HCT116 (cell line): Measurements from ENCODE around the gene ANKRD60. TPM values are rescaled to one million over a fixed set of nuclear protein-coding genes. Genes with fewer than 3 reads are reported as not detected.

Experiments used
- ATAC-seq: fragments of 200-7000 bp; cut with Tn5 transposase; 2 replicates; pipeline ENCODE4 v1.9.1; 2020; ENCODE audit warnings: mild to moderate bottlenecking, moderate library complexity
- BruUV-seq: library from RNA; stranded (reverse); fragments of 400-500 nt; replicated peaks from 2 replicates; lab custom pipeline; 2021; lab: Mats Ljungman, UMichigan
- CTCF ChIA-PET: fragments of 300-600 bp; sonication (Branson Sonifier 250); formaldehyde crosslinking; loops from one replicate; lab custom pipeline; 2021; ENCODE audit warnings: antibody characterized with exemption; lab: Charles Lee
- POLR2A ChIA-PET: fragments of 300-600, 350-600 bp; sonication (Branson Sonifier 250); formaldehyde crosslinking; loops from one replicate; lab custom pipeline; 2021; ENCODE audit warnings: antibody characterized with exemption; lab: Charles Lee
- RAD21 ChIA-PET, 2 experiments: fragments of 300-600 bp; sonication (Branson Sonifier 250); formaldehyde crosslinking; loops; one replicate each; lab custom pipeline; 2023; ENCODE audit warnings: low total read pairs in 2 of 2; ENCODE audit not compliant: uncharacterized antibody in 2 of 2, unreplicated experiment in 2 of 2, low non-redundant PET in 1 of 2; lab: Charles Lee
- DNase-seq: peaks from one replicate; pipeline ENCODE4 v3.0.0-alpha.2; 2010; ENCODE audit warnings: low read depth, low spot score
- H2AFZ ChIP-seq: fragments of 200-600 bp; shearing (Covaris generic), sonication (generic); 2 replicates; pipeline ENCODE4 v1.6.1; 2017; ENCODE audit warnings: low read depth, mixed run types, mixed read lengths, antibody characterized with exemption, low read length; ENCODE audit not compliant: poor library complexity, severe bottlenecking
- H3K27ac ChIP-seq: 2 replicates; pipeline ENCODE4 v1.5.1; 2012; ENCODE audit warnings: low read depth, low read length
- H3K27me3 ChIP-seq: fragments of 200-600 bp; sonication (generic); 2 replicates; pipeline ENCODE4 v1.6.1; 2016; ENCODE audit warnings: mixed run types, low read length, mixed read lengths; ENCODE audit not compliant: insufficient read depth
- H3K36me3 ChIP-seq, 2 experiments: fragments of 200-500 bp in 1 of 2; fragments of 200-600 bp in 1 of 2; sonication (Bioruptor generic) in 1 of 2; sonication (generic) in 1 of 2; 2 replicates each; pipeline versions ENCODE4 v1.5.1 to v1.6.1; 2014 to 2016; ENCODE audit warnings: low read length in 2 of 2, inconsistent platforms in 1 of 2, mixed read lengths in 1 of 2, mixed run types in 1 of 2; ENCODE audit not compliant: insufficient read depth in 2 of 2, control insufficient read depth in 1 of 2
- H3K4me1 ChIP-seq, 2 experiments: fragments of 200-600 bp in 1 of 2; sonication (generic) in 1 of 2; 2 replicates each; pipeline versions ENCODE4 v1.5.1 to v1.6.1; 2012 to 2017; ENCODE audit warnings: low read length in 2 of 2, inconsistent platforms in 1 of 2, mild to moderate bottlenecking in 1 of 2, mixed read lengths in 1 of 2, mixed run types in 1 of 2, moderate library complexity in 1 of 2; ENCODE audit not compliant: insufficient read depth in 2 of 2, control insufficient read depth in 1 of 2
- H3K4me2 ChIP-seq: fragments of 200-600 bp; sonication (generic); 2 replicates; pipeline ENCODE4 v1.6.1; 2017; ENCODE audit warnings: mixed run types, low read length, mixed read lengths
- H3K4me3 ChIP-seq, 2 experiments: fragments of 200-600 bp in 1 of 2; sonication (generic) in 1 of 2; replicated peaks in 1 of 2; 2 replicates each; pipeline ENCODE4 v1.5.1; 2011 to 2016; ENCODE audit warnings: low read length in 2 of 2, control low read depth in 1 of 2, low read depth in 1 of 2, mild to moderate bottlenecking in 1 of 2, mixed read lengths in 1 of 2, mixed run types in 1 of 2
- H3K79me2 ChIP-seq: fragments of 200-600 bp; sonication (generic); 2 replicates; pipeline ENCODE4 v1.6.1; 2017; ENCODE audit warnings: mild to moderate bottlenecking, mixed run types, low read length, moderate library complexity, mixed read lengths; ENCODE audit not compliant: insufficient read depth
- H3K9ac ChIP-seq: fragments of 200-600 bp; sonication (generic); 2 replicates; pipeline ENCODE4 v1.6.1; 2016; ENCODE audit warnings: low read length, mixed read lengths
- H3K9me2 ChIP-seq: fragments of 200-600 bp; sonication (generic), shearing (Covaris generic); 2 replicates; pipeline ENCODE4 v1.6.1; 2017; ENCODE audit warnings: mixed run types, mild to moderate bottlenecking, moderate library complexity; ENCODE audit not compliant: insufficient read depth
- H3K9me3 ChIP-seq, 2 experiments: fragments of 200-500 bp in 1 of 2; fragments of 200-600 bp in 1 of 2; sonication (Bioruptor generic) in 1 of 2; sonication (generic) in 1 of 2; 2 replicates each; pipeline ENCODE4 v1.6.1; 2014 to 2017; ENCODE audit warnings: low read length in 2 of 2, mixed read lengths in 2 of 2, inconsistent platforms in 1 of 2, low read depth in 1 of 2, mild to moderate bottlenecking in 1 of 2, mixed run types in 1 of 2, moderate library complexity in 1 of 2; ENCODE audit not compliant: control insufficient read depth in 1 of 2, insufficient read depth in 1 of 2
- H4K20me1 ChIP-seq: fragments of 200-600 bp; sonication (generic), shearing (Covaris generic); 2 replicates; pipeline ENCODE4 v1.6.1; 2017; ENCODE audit warnings: mixed run types, mild to moderate bottlenecking, moderate library complexity; ENCODE audit not compliant: insufficient read depth
- CBX3 ChIP-seq: IDR thresholded peaks from 2 replicates; pipeline ENCODE4 v1.6.1; 2012; ENCODE audit warnings: low read depth
- ELF1 ChIP-seq: IDR thresholded peaks from 2 replicates; pipeline ENCODE4 v1.6.1; 2012; ENCODE audit warnings: low read depth, borderline replicate concordance
- EZH2 ChIP-seq: fragments of 200-600 bp; sonication (generic); IDR thresholded peaks from 2 replicates; pipeline ENCODE4 v1.6.1; 2017; ENCODE audit warnings: antibody characterized with exemption, mixed run types
- RAD21 ChIP-seq: IDR thresholded peaks from 2 replicates; pipeline ENCODE4 v1.6.1; 2012; ENCODE audit warnings: low read depth, mild to moderate bottlenecking
- SP1 ChIP-seq: IDR thresholded peaks from 2 replicates; pipeline ENCODE4 v1.6.1; 2012; ENCODE audit warnings: low read depth
- intact Hi-C: fragments of 100-400 bp; cut with micrococcal nuclease; formaldehyde crosslinking; loops from 2 replicates; pipeline ENCODE4 v1.10.0; 2022
- total RNA-seq: library from RNA; stranded (reverse); gene quantifications from one replicate; pipeline ENCODE4 v1.2.1, GENCODE V29; 2021; ENCODE audit not compliant: unreplicated experiment
- TF ChIP-seq, protein P1 (sequence below): IDR thresholded peaks from 2 replicates; pipeline ENCODE4 v1.6.1; 2012
- TF ChIP-seq, protein P2 (sequence below), 3 experiments: fragments of 200-600 bp in 1 of 3; sonication (generic) in 1 of 3; IDR thresholded peaks in 2 of 3; conservative IDR thresholded peaks in 1 of 3; 2 replicates each; pipeline ENCODE4 v1.5.1; 2012 to 2017; ENCODE audit warnings: low read depth in 2 of 3, low read length in 2 of 3, antibody characterized with exemption in 1 of 3, borderline replicate concordance in 1 of 3, control low read depth in 1 of 3, mild to moderate bottlenecking in 1 of 3, mixed read lengths in 1 of 3, mixed run types in 1 of 3, moderate library complexity in 1 of 3; ENCODE audit not compliant: insufficient read depth in 1 of 3

The ANKRD60 gene
- total RNA-seq, 1 experiment from 2014 or later = not detected

- Histone ChIP-seq H3K4me3 (no peak overlapping the region; a peak in 1 of 4 replicates), H3K9me3 (no peaks in the 10 kb centered on the region), H2AFZ (no peak overlapping the region), H3K4me2 (peak overlapping the region; percentile 30), H3K9me2 (no peaks in the 10 kb centered on the region), H3K9ac (no peak overlapping the region), H3K4me1 (no peaks in the 10 kb centered on the region), H3K27me3 (no peaks in the 10 kb centered on the region), H4K20me1 (no peaks in the 10 kb centered on the region), H3K79me2 (no peaks in the 10 kb centered on the region), H3K36me3 (no peaks in the 10 kb centered on the region; a peak in 1 of 4 replicates), H3K27ac (no peak overlapping the region)
- BruUV-seq = no TSS peak
- RAD21 ChIA-PET = no interaction called here
- CTCF ChIA-PET = interaction anchor here (1.2 to 1.3 kb wide), 2 partner anchors 152 to 1219 kb away, joined by 3 to 4 read pairs; partner anchors contain the start of gene VAPB
- intact Hi-C loops = loop anchor here (1.0 to 10.0 kb wide), 3 partner anchors 211 to 1218 kb away; no protein-coding TSS in a partner anchor
- POLR2A ChIA-PET = interaction anchor here (0.7 kb wide), 1 partner anchor 450 kb away, joined by 3 read pairs; no protein-coding TSS in a partner anchor
- TF ChIP-seq, protein P1, sequence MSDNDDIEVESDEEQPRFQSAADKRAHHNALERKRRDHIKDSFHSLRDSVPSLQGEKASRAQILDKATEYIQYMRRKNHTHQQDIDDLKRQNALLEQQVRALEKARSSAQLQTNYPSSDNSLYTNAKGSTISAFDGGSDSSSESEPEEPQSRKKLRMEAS = 0 out of 2 replicates have a peak, but pooled peaks have one; percentile 19
- TF ChIP-seq ELF1 = no peak
- TF ChIP-seq CBX3 = peak; percentile 36; the same call in 1 of the 2 replicates
- peak; percentile 86 for TF ChIP-seq RAD21
- TF ChIP-seq, protein P2, sequence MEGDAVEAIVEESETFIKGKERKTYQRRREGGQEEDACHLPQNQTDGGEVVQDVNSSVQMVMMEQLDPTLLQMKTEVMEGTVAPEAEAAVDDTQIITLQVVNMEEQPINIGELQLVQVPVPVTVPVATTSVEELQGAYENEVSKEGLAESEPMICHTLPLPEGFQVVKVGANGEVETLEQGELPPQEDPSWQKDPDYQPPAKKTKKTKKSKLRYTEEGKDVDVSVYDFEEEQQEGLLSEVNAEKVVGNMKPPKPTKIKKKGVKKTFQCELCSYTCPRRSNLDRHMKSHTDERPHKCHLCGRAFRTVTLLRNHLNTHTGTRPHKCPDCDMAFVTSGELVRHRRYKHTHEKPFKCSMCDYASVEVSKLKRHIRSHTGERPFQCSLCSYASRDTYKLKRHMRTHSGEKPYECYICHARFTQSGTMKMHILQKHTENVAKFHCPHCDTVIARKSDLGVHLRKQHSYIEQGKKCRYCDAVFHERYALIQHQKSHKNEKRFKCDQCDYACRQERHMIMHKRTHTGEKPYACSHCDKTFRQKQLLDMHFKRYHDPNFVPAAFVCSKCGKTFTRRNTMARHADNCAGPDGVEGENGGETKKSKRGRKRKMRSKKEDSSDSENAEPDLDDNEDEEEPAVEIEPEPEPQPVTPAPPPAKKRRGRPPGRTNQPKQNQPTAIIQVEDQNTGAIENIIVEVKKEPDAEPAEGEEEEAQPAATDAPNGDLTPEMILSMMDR (IDR thresholded peaks at IDR 0.05 in 2 of 3, conservative IDR thresholded peaks at IDR 0.05 in 1 of 3; ENCODE audit: borderline replicate concordance in 1 of 3, insufficient read depth in 1 of 3, low read depth in 2 of 3, low read length in 2 of 3) = peak; percentile 67 to 95 (median 94)
- TF ChIP-seq EZH2 = no peak
- TF ChIP-seq SP1 = 0 out of 2 replicates have a peak, but pooled peaks have one; percentile 21
- peak; percentile 97 for ATAC-seq
- DNase-seq = no peak
These were observed 8.3 kb upstream of the ANKRD60 start for GRCh38 chr20:58236612-58237317.
